Smooth muscle cell (in vitro differentiated cells): Measurements from ENCODE around the gene HPDL. TPM values are rescaled to one million over a fixed set of nuclear protein-coding genes. Genes with fewer than 3 reads are reported as not detected.
"Not testable (repeated sequence)": the region's sequence is repeated elsewhere in the genome, so short reads cannot be mapped to it uniquely, and the experiment has no call there.

ENCODE experiments used
- DNase-seq: peaks from one replicate; lab custom pipeline; 2025; ENCODE audit not compliant: unreplicated experiment; lab: John Stamatoyannopoulos, UW
- H2AFZ ChIP-seq: fragments of 200-600 bp; sonication (generic); 2 replicates; pipeline ENCODE4 v1.6.0; 2016; ENCODE audit warnings: antibody characterized with exemption, low read depth, mild to moderate bottlenecking
- H3F3A ChIP-seq: fragments of 200-600 bp; sonication (generic); 2 replicates; pipeline ENCODE4 v1.6.0; 2017; ENCODE audit warnings: antibody characterized with exemption, low read depth
- H3K27ac ChIP-seq: fragments of 200-600 bp; sonication (generic); 2 replicates; pipeline ENCODE4 v1.5.1; 2016; ENCODE audit warnings: low read depth, mild to moderate bottlenecking
- H3K27me3 ChIP-seq: fragments of 200-600 bp; sonication (generic); 2 replicates; pipeline ENCODE4 v1.6.1; 2016; ENCODE audit warnings: low read depth, mild to moderate bottlenecking
- H3K36me3 ChIP-seq: fragments of 200-600 bp; sonication (generic); 2 replicates; pipeline ENCODE4 v1.5.1; 2016; ENCODE audit warnings: low read depth
- H3K4me1 ChIP-seq: fragments of 200-600 bp; sonication (generic); 2 replicates; pipeline ENCODE4 v1.5.1; 2016; ENCODE audit warnings: low read depth
- H3K4me2 ChIP-seq: fragments of 200-600 bp; sonication (generic); 2 replicates; pipeline ENCODE4 v1.6.0; 2016; ENCODE audit warnings: mild to moderate bottlenecking
- H3K4me3 ChIP-seq: fragments of 200-600 bp; sonication (generic); 2 replicates; pipeline ENCODE4 v1.5.1; 2016; ENCODE audit warnings: mild to moderate bottlenecking
- H3K79me2 ChIP-seq: fragments of 200-600 bp; sonication (generic); 2 replicates; pipeline ENCODE4 v1.6.0; 2016; ENCODE audit warnings: low read depth, mild to moderate bottlenecking
- H3K9ac ChIP-seq: fragments of 200-600 bp; sonication (generic); 2 replicates; pipeline ENCODE4 v1.6.0; 2016; ENCODE audit warnings: low read depth
- H3K9me3 ChIP-seq: fragments of 200-600 bp; sonication (generic); replicated peaks from 2 replicates; pipeline ENCODE4 v1.5.1; 2016; ENCODE audit warnings: low read depth
- H4K20me1 ChIP-seq: fragments of 200-600 bp; sonication (generic); 2 replicates; pipeline ENCODE4 v1.6.0; 2016; ENCODE audit warnings: low read depth
- CTCF ChIP-seq: fragments of 200-600 bp; sonication (generic); IDR thresholded peaks from 2 replicates; pipeline ENCODE4 v1.5.1; 2017; ENCODE audit warnings: borderline replicate concordance, mild to moderate bottlenecking, antibody characterized with exemption; ENCODE audit not compliant: insufficient read depth, poor library complexity, severe bottlenecking
- WGBS: methylation state at CpG from one replicate; pipeline ENCODE4 v1.1.7; 2016; ENCODE audit warnings: low lambda C conversion rate; 5-methylcytosine and 5-hydroxymethylcytosine counted together
- polyA plus RNA-seq: library from polyadenylated mRNA; unstranded; fragments of >200 nt; fragmentation: Nextera tagmentation; extraction: Ambion mirVana; gene quantifications from 2 replicates; pipeline ENCODE4 v1.2.1, GENCODE V29; 2016
- total RNA-seq: library from RNA; depleted of rRNA; stranded (reverse); fragments of >200 nt; gene quantifications from 2 replicates; pipeline ENCODE4 v1.2.3, GENCODE V29; 2014

Gene HPDL
- total RNA-seq (not detected in 2 replicates), polyA plus RNA-seq (0.96 and 0.98 TPM in 2 replicates)

GRCh38 chr1:45326627-45327623 is at the start of gene HPDL:
HPDL (plus strand) TSS chr1:45326895; CDS start chr1:45327149, 254 bp downstream.
- no peaks in the 10 kb centered on the region for H3K36me3 ChIP-seq
- no peak within 1 kb of the TSS for H3K9ac ChIP-seq
- H3K9me3 ChIP-seq = no peaks in the 10 kb centered on the region
- H3K79me2 ChIP-seq = no peaks in the 10 kb centered on the region
- 34% methylated on average over 89 of the region's 96 CpGs for WGBS
- no peaks in the 10 kb centered on the region for H4K20me1 ChIP-seq
- H3K4me2 ChIP-seq = peak within 1 kb of the TSS; percentile 84
- H3K4me1 ChIP-seq = peaks cover 11% of the 10 kb centered on the region
- DNase-seq = no peak
- H2AFZ ChIP-seq = peak within 1 kb of the TSS; percentile 10
- H3K27ac ChIP-seq = no peak within 1 kb of the TSS
- no peaks in the 10 kb centered on the region for H3K27me3 ChIP-seq
- H3K4me3 ChIP-seq = peak within 1 kb of the TSS; percentile 53
- TF ChIP-seq CTCF = no peak
- peaks cover 3% of the 10 kb centered on the region for H3F3A ChIP-seq

GRCh38 chr1:45282351-45282750 is 44.3 kb upstream of the HPDL start:
- Histone ChIP-seq H3K27ac (no peak overlapping the region), H2AFZ (no peak overlapping the region), H3K4me2 (no peak overlapping the region), H3F3A (no peaks in the 10 kb centered on the region), H3K4me1 (no peaks in the 10 kb centered on the region), H3K4me3 (no peak overlapping the region), H4K20me1 (no peaks in the 10 kb centered on the region), H3K9me3 (no peaks in the 10 kb centered on the region), H3K79me2 (no peaks in the 10 kb centered on the region), H3K9ac (no peak overlapping the region), H3K27me3 (no peaks in the 10 kb centered on the region), H3K36me3 (no peaks in the 10 kb centered on the region)
- WGBS = 89% methylated on average over 3 of the region's 3 CpGs
- DNase-seq = no peak
- TF ChIP-seq CTCF = no peak

- H3K4me3 ChIP-seq, H3K4me2 ChIP-seq, H4K20me1 ChIP-seq, H3K27me3 ChIP-seq, H3K9me3 ChIP-seq, H3K9ac ChIP-seq, H3K79me2 ChIP-seq, H3K27ac ChIP-seq, H3K36me3 ChIP-seq, H2AFZ ChIP-seq, DNase-seq, H3K4me1 ChIP-seq, H3F3A ChIP-seq: not testable (repeated sequence)
- 95% methylated on average over 9 of the region's 9 CpGs for WGBS
These were observed 41.8 kb upstream of the HPDL start for GRCh38 chr1:45284858-45285257.

GRCh38 chr1:45286521-45286920 is 40.2 kb upstream of the HPDL start:
- H3K9ac ChIP-seq, H3K4me1 ChIP-seq, H3K27me3 ChIP-seq, H3K36me3 ChIP-seq, H4K20me1 ChIP-seq, H3K79me2 ChIP-seq, H2AFZ ChIP-seq, H3K27ac ChIP-seq, DNase-seq, H3F3A ChIP-seq, H3K4me3 ChIP-seq, H3K4me2 ChIP-seq, H3K9me3 ChIP-seq: not testable (repeated sequence)
- 79% methylated on average over 3 of the region's 3 CpGs for whole genome bisulfite sequencing

- H2AFZ ChIP-seq, H3K4me3 ChIP-seq, H3F3A ChIP-seq, H3K36me3 ChIP-seq, H3K4me1 ChIP-seq, H3K9ac ChIP-seq, DNase-seq, H3K27me3 ChIP-seq, H3K4me2 ChIP-seq, H3K9me3 ChIP-seq, H3K27ac ChIP-seq, H4K20me1 ChIP-seq, H3K79me2 ChIP-seq: not testable (repeated sequence)
- 91% methylated on average over 6 of the region's 6 CpGs for WGBS
These were observed 35.7 kb upstream of the HPDL start for GRCh38 chr1:45291002-45291401.
